ENCODE measurements around the gene ZGRF1.

GRCh38 chr4:112616984-112617383 lies 19.7 kb downstream of the ZGRF1 start:
- TF ChIP-seq CTCF (IDR thresholded peaks at IDR 0.05) (no peak), POLR2A (IDR thresholded peaks at IDR 0.05) (no peak), EP300 (IDR thresholded peaks at IDR 0.05) (no peak)

Measured in tibial nerve (tissue), 4 donors.